GM18505 (cell line): Measurements from ENCODE around the gene OR51E1.

Experiments used
- ATAC-seq: cut with Tn5 transposase; IDR thresholded peaks from one replicate; pipeline ENCODE4 v1.9.1; 2021; ENCODE audit not compliant: unreplicated experiment
- POLR2A ChIP-seq: IDR thresholded peaks from 4 replicates; pipeline ENCODE4 v1.6.1; 2011; ENCODE audit warnings: borderline replicate concordance; ENCODE audit not compliant: insufficient read depth, insufficient read length; ENCODE audit errors: extremely low read depth

OR51E1 gene

GRCh38 chr11:4664786-4665185, 21.0 kb downstream of the OR51E1 start:
- no peak for ATAC-seq
- no peak for TF ChIP-seq POLR2A

- no peak for TF ChIP-seq POLR2A
- ATAC-seq = no peak
These were observed 21.6 kb downstream of the OR51E1 start for GRCh38 chr11:4665424-4665823.

GRCh38 chr11:4671741-4672140, 28.0 kb downstream of the OR51E1 start:
- no peak for TF ChIP-seq POLR2A
- no peak for ATAC-seq

GRCh38 chr11:4672470-4672869, 28.7 kb downstream of the OR51E1 start:
- TF ChIP-seq POLR2A = no peak
- no peak for ATAC-seq

- TF ChIP-seq POLR2A = no peak
- ATAC-seq = no peak
These were observed 30.0 kb downstream of the OR51E1 start for GRCh38 chr11:4673781-4674180.

GRCh38 chr11:4677948-4678347, 34.2 kb downstream of the OR51E1 start:
- ATAC-seq = no peak

GRCh38 chr11:4680341-4680740, 36.6 kb downstream of the OR51E1 start:
- ATAC-seq = no peak
- TF ChIP-seq POLR2A = no peak

More at GRCh38 chr11:4677948-4678347, 34.2 kb downstream of the OR51E1 start:
- no peak for TF ChIP-seq POLR2A

GRCh38 chr11:4682623-4683419, 39.0 kb downstream of the OR51E1 start:
- no peak for TF ChIP-seq POLR2A
- no peak for ATAC-seq

GRCh38 chr11:4684631-4685285, 41.0 kb downstream of the OR51E1 start:
- no peak for TF ChIP-seq POLR2A
- no peak for ATAC-seq

GRCh38 chr11:4695442-4695841, 51.7 kb downstream of the OR51E1 start:
- ATAC-seq = no peak
- no peak for TF ChIP-seq POLR2A

- no peak for TF ChIP-seq POLR2A
- no peak for ATAC-seq
These were observed 53.8 kb downstream of the OR51E1 start, which contains the start of gene OR51E2 for GRCh38 chr11:4697585-4697984. TSS of gene OR51E2 (minus strand) at chr11:4697853. CDS start at chr11:4682711, 15,142 bp downstream.

GRCh38 chr11:4699697-4700435, 56.1 kb downstream of the OR51E1 start:
- no peak for TF ChIP-seq POLR2A
- peak; percentile 94 for ATAC-seq

- ATAC-seq = no peak
- TF ChIP-seq POLR2A = no peak
These were observed 56.6 kb downstream of the OR51E1 start for GRCh38 chr11:4700436-4700820.
